NCI-H226 (cell line): ENCODE results near the gene RIPOR1.
A peak's percentile ranks its signal among the peaks of the same experiment; 100 is the strongest.
"Not testable (repeated sequence)": the region's sequence is repeated elsewhere in the genome, so short reads cannot be mapped to it uniquely, and the experiment has no call there.

Experiments used
- DNase-seq: peaks from one replicate; pipeline ENCODE4 v3.0.0-alpha.2; 2015

Gene RIPOR1

GRCh38 chr16:67528222-67528869, at the start of gene RIPOR1:
RIPOR1 (plus strand) TSS chr16:67528829; CDS start chr16:67538447, 9,618 bp downstream.
- peak; percentile 67 for DNase-seq

GRCh38 chr16:67480833-67481560, 47.6 kb upstream of the RIPOR1 start, which contains the start of gene ATP6V0D1:
ATP6V0D1 (minus strand) TSS chr16:67481157; CDS start chr16:67481086, 71 bp downstream.
- peak; percentile 92 for DNase-seq

GRCh38 chr16:67481561-67482232, 46.9 kb upstream of the RIPOR1 start:
- DNase-seq = no peak

GRCh38 chr16:67482233-67482924, 46.2 kb upstream of the RIPOR1 start:
- no peak for DNase-seq

- DNase-seq = no peak
Observed at GRCh38 chr16:67483150-67483549, 45.5 kb upstream of the RIPOR1 start, which contains the start of gene AGRP. AGRP (minus strand) TSS chr16:67483547; CDS start chr16:67483398, 149 bp downstream.

- DNase-seq = no peak
Observed at GRCh38 chr16:67483731-67484525, 44.7 kb upstream of the RIPOR1 start.

- no peak for DNase-seq
Observed at GRCh38 chr16:67486805-67487204, 41.8 kb upstream of the RIPOR1 start.

- DNase-seq = not testable (repeated sequence)
Observed at GRCh38 chr16:67487561-67487960, 41.1 kb upstream of the RIPOR1 start.

GRCh38 chr16:67489401-67490083, 39.1 kb upstream of the RIPOR1 start:
- no peak for DNase-seq

- no peak for DNase-seq
Observed at GRCh38 chr16:67490335-67491096, 38.1 kb upstream of the RIPOR1 start.

- no peak for DNase-seq
Observed at GRCh38 chr16:67499106-67499505, 29.5 kb upstream of the RIPOR1 start.

- DNase-seq = peak; percentile 70
Observed at GRCh38 chr16:67504031-67505021, 24.3 kb upstream of the RIPOR1 start.

GRCh38 chr16:67506468-67506867, 22.2 kb upstream of the RIPOR1 start:
- DNase-seq = no peak

GRCh38 chr16:67509016-67509415, 19.6 kb upstream of the RIPOR1 start:
- DNase-seq = no peak

GRCh38 chr16:67513892-67514291, 14.7 kb upstream of the RIPOR1 start:
- not testable (repeated sequence) for DNase-seq

- DNase-seq = peak; percentile 67
Observed at GRCh38 chr16:67514382-67514828, 14.2 kb upstream of the RIPOR1 start.

GRCh38 chr16:67516296-67517154, 12.1 kb upstream of the RIPOR1 start:
- peak; percentile 88 for DNase-seq

- DNase-seq = no peak
Observed at GRCh38 chr16:67517155-67517445, 11.5 kb upstream of the RIPOR1 start.
